K562 (cell line): ENCODE data around the gene ZNF18. TPM values are rescaled to one million over a fixed set of nuclear protein-coding genes. Genes with fewer than 3 reads are reported as not detected.

Experiments used
- ATAC-seq: fragments of 200-7000 bp; cut with Tn5 transposase; 3 replicates; pipeline ENCODE4 v1.9.1; 2020; ENCODE audit warnings: moderate library complexity
- BruUV-seq: library from RNA; stranded (reverse); fragments of 400-500 nt; replicated peaks from 2 replicates; lab custom pipeline; 2021; lab: Mats Ljungman, UMichigan
- CTCF ChIA-PET: fragments of 300-600 bp; formaldehyde crosslinking; extraction: SDS; loops from one replicate; lab custom pipeline; 2021; ENCODE audit warnings: low intra/inter-chr PET ratio; lab: Yijun Ruan, JAX
- POLR2A ChIA-PET: fragments of 300-600, 350-650 bp; sonication (Branson Sonifier 250); formaldehyde crosslinking; extraction: SDS; loops from one replicate; lab custom pipeline; 2021; ENCODE audit warnings: antibody characterized with exemption, inconsistent platforms; lab: Yijun Ruan, JAX
- DNase-seq, 4 experiments: peaks; one replicate each; pipeline versions ENCODE4 v3.0.0 to v3.0.0-alpha.2; 2011 to 2018; ENCODE audit warnings: low spot score in 3 of 4, mixed read lengths in 3 of 4; ENCODE audit errors: extremely low read depth in 1 of 4
- FAIRE-seq: peaks from 2 replicates; lab custom pipeline; 2011; peaks lifted over from hg19 to GRCh38; lab: Jason Lieb, UNC
- H2AFZ ChIP-seq: 2 replicates; pipeline ENCODE4 v1.6.0; 2011; ENCODE audit warnings: low read depth, low read length, control low read depth, inconsistent platforms
- H3K27ac ChIP-seq: fragments of 200-600 bp; 3 replicates; pipeline ENCODE4 v1.8.0; 2011; ENCODE audit warnings: low read depth, mild to moderate bottlenecking, control low read depth, inconsistent platforms, low read length, moderate library complexity, mixed read lengths; ENCODE audit errors: extremely low read depth
- H3K27me3 ChIP-seq, 2 experiments: fragments of 300-600 bp in 1 of 2; 2 replicates in 1 of 2; 3 replicates in 1 of 2; pipeline versions ENCODE4 v1.6.0 to v1.8.0; 2011; ENCODE audit warnings: inconsistent platforms in 2 of 2, low read length in 2 of 2, mild to moderate bottlenecking in 1 of 2, mixed read lengths in 1 of 2, moderate library complexity in 1 of 2; ENCODE audit not compliant: control insufficient read depth in 2 of 2, insufficient read depth in 2 of 2
- H3K36me3 ChIP-seq: fragments of 300-600 bp; 3 replicates; pipeline ENCODE4 v1.8.0; 2011; ENCODE audit warnings: mild to moderate bottlenecking, low read length, inconsistent platforms; ENCODE audit not compliant: control insufficient read depth, insufficient read depth
- H3K4me1 ChIP-seq, 2 experiments: fragments of 200-600 bp in 1 of 2; replicated peaks in 1 of 2; 2 replicates in 1 of 2; 3 replicates in 1 of 2; pipeline versions ENCODE4 v1.5.1 to v1.8.0; 2011; ENCODE audit warnings: inconsistent platforms in 2 of 2, low read length in 2 of 2, mild to moderate bottlenecking in 1 of 2, mixed read lengths in 1 of 2, moderate library complexity in 1 of 2; ENCODE audit not compliant: control insufficient read depth in 2 of 2, insufficient read depth in 2 of 2
- H3K4me2 ChIP-seq: 2 replicates; pipeline ENCODE4 v1.6.1; 2011; ENCODE audit warnings: low read length, control low read depth, inconsistent platforms, mixed read lengths; ENCODE audit not compliant: insufficient read depth
- H3K4me3 ChIP-seq: fragments of 200-600 bp; sonication (generic), shearing (Covaris generic); 2 replicates; pipeline ENCODE4 v1.5.1; 2016; ENCODE audit warnings: control low read depth, inconsistent platforms
- H3K79me2 ChIP-seq: fragments of 200-600 bp; 3 replicates; pipeline ENCODE4 v1.8.0; 2011; ENCODE audit warnings: low read length, inconsistent platforms; ENCODE audit not compliant: control insufficient read depth, insufficient read depth
- H3K9ac ChIP-seq, 2 experiments: 2 replicates each; pipeline versions ENCODE4 v1.6.0 to v1.6.1; 2011; ENCODE audit warnings: low read depth in 2 of 2, low read length in 2 of 2, control low read depth in 1 of 2, inconsistent platforms in 1 of 2, mild to moderate bottlenecking in 1 of 2, mixed read lengths in 1 of 2; ENCODE audit not compliant: insufficient read depth in 1 of 2
- H3K9me1 ChIP-seq: one replicate; pipeline ENCODE4 v1.6.0; 2011; ENCODE audit warnings: inconsistent platforms, mild to moderate bottlenecking, low read length, moderate library complexity; ENCODE audit not compliant: control insufficient read depth, insufficient read depth
- H3K9me3 ChIP-seq: replicated peaks from 2 replicates; pipeline ENCODE4 v1.5.1; 2011; ENCODE audit warnings: low read depth, low read length, inconsistent platforms; ENCODE audit not compliant: control insufficient read depth, insufficient read depth
- H4K20me1 ChIP-seq: replicated peaks from 2 replicates; pipeline ENCODE4 v1.6.1; 2011; ENCODE audit warnings: low read length, inconsistent platforms, mixed read lengths; ENCODE audit not compliant: control insufficient read depth, insufficient read depth
- NR4A1 ChIP-seq, 2 experiments: fragments of 250-450 bp in 1 of 2; fragments of 450-650 bp in 1 of 2; sonication (Bioruptor Pico) in 1 of 2; IDR thresholded peaks; 2 replicates each; pipeline versions ENCODE4 v1.4.0 to v1.6.1; 2016 to 2020; ENCODE audit warnings: mild to moderate bottlenecking in 2 of 2, missing compliant biosample characterization in 1 of 2, missing genetic modification characterization in 1 of 2, moderate library complexity in 1 of 2
- ZKSCAN1 ChIP-seq: fragments of 150-350 bp; IDR thresholded peaks from 2 replicates; pipeline ENCODE4 v1.6.1; 2016; ENCODE audit warnings: low read depth, low read length
- WGBS: fragments of 100-300 bp; shearing (Covaris generic); methylation state at CpG from one replicate; pipeline ENCODE4 v1.1.6; 2016; ENCODE audit warnings: low coverage, mixed read lengths; ENCODE audit not compliant: insufficient coverage; ENCODE audit errors: missing lambda C conversion rate; 5-methylcytosine and 5-hydroxymethylcytosine counted together
- in situ Hi-C: fragments of 300-500 bp; cut with MboI; formaldehyde crosslinking; loops from 4 replicates; pipeline ENCODE4 v1.15.0; 2018; ENCODE audit warnings: inconsistent platforms, mixed read lengths
- intact Hi-C: fragments of 100-400 bp; cut with micrococcal nuclease; formaldehyde crosslinking; loops from 2 replicates; pipeline ENCODE4 v1.14.2; 2022
- polyA plus RNA-seq, 8 experiments: library from polyadenylated mRNA; depleted of rRNA in 4 of 8; stranded (reverse) in 5 of 8; unstranded in 3 of 8; fragments of >200 nt; fragmentation: Nextera tagmentation in 2 of 8; fragmentation: Illumina TruSeq in 1 of 8; extraction: Ambion mirVana in 2 of 8; extraction: Trizol in 1 of 8; gene quantifications; 2 replicates each; pipeline versions ENCODE4 v1.2.1 to v1.2.3, GENCODE V29; 2011 to 2014; ENCODE audit warnings: inconsistent platforms in 1 of 8, missing spikeins in 1 of 8
- total RNA-seq, 7 experiments: library from RNA; depleted of rRNA in 6 of 7; stranded (reverse); fragments of >200 nt in 6 of 7; fragmentation: Illumina TruSeq in 2 of 7; extraction: Trizol in 2 of 7; gene quantifications; 2 replicates each; pipeline versions ENCODE4 v1.2.1 to v1.2.3, GENCODE V29; 2011 to 2021; ENCODE audit warnings: low replicate concordance in 1 of 7
- TF ChIP-seq, protein P1 (sequence below), 3 experiments: fragments of 200-800 bp in 1 of 3; sonication (Bioruptor generic) in 1 of 3; sonication (generic) in 1 of 3; formaldehyde crosslinking in 1 of 3; IDR thresholded peaks; 2 replicates each; pipeline versions ENCODE4 v1.6.1 to v1.8.0; 2016 to 2022; ENCODE audit warnings: mild to moderate bottlenecking in 2 of 3, missing compliant biosample characterization in 2 of 3, missing genetic modification characterization in 2 of 3, missing genetic modification reagents in 1 of 3

ZNF18 gene
- total and polyA plus RNA-seq, 9 of the 15 experiments (the other 6 are each of a cell fraction or from before 2014, with no cell fraction given): 1.1 to 5.0 (median 3.4) TPM

DNA sequence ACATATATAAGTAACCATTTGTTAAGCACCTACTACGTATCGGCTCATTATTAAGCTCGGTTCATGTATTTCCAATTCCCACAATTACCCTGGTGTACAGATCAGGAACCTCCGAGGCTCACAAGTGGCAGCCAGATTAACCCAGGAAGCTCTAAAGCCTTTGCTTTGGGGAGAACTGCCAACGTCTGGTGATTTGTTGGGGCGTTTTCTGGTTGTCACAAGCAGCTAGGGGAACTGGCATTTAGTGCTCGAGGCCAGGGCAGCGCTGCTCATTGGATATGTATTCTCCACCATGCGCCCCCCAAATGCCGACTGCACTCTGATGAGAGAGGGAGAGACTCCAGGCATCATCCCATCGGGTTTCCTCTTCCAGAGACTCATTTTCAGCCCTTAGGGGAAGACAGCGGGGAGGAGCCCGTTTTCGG lies 541 bp downstream of the ZNF18 start:
- Histone ChIP-seq H2AFZ (peak overlapping the region; percentile 94), H3K9ac (peak overlapping the region; percentile 77 to 91), H4K20me1 (no peaks in the 10 kb centered on the region), H3K4me2 (peak overlapping the region; percentile 84), H3K27ac (peak overlapping the region; percentile 79), H3K27me3 (no peaks in the 10 kb centered on the region), H3K9me3 (no peaks in the 10 kb centered on the region), H3K4me3 (peak overlapping the region; percentile 91), H3K79me2 (no peaks in the 10 kb centered on the region), H3K9me1 (no peaks in the 10 kb centered on the region), H3K36me3 (no peaks in the 10 kb centered on the region), H3K4me1 (peaks cover 0 to 4% of the 10 kb centered on the region in 2 experiments; a peak in 2 of 5 replicates)
- DNase-seq (peak in 2 of 4 experiments; percentile 11 to 48), FAIRE-seq (no peak), ATAC-seq (peak; percentile 46)
- CTCF ChIA-PET: interaction anchor here (0.7 kb wide), 1 partner anchor 56 kb away, joined by 3 read pairs; no protein-coding TSS in a partner anchor
- 2% methylated on average over 9 of the region's 14 CpGs for WGBS
- BruUV-seq: TSS peak; percentile 72
- in situ Hi-C loops (loop anchor here (25.0 kb wide), 1 partner anchor 1109 kb away; no protein-coding TSS in a partner anchor), intact Hi-C loops (no loop called here)
- TF ChIP-seq, protein P1, sequence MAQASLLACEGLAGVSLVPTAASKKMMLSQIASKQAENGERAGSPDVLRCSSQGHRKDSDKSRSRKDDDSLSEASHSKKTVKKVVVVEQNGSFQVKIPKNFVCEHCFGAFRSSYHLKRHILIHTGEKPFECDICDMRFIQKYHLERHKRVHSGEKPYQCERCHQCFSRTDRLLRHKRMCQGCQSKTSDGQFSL (CRISPR knock-in tag; IDR thresholded peaks at IDR 0.05): no peak
- TF ChIP-seq, protein P1 (tag; IDR thresholded peaks at IDR 0.05): no peak
- peak; percentile 70; the same call in 1 of the 2 replicates for TF ChIP-seq ZKSCAN1
- POLR2A ChIA-PET: interaction anchor here (0.5 to 1.7 kb wide), 9 partner anchors 8 to 97 kb away, joined by 3 to 10 read pairs (median 3); partner anchors contain the start of gene MAP2K4

DNA sequence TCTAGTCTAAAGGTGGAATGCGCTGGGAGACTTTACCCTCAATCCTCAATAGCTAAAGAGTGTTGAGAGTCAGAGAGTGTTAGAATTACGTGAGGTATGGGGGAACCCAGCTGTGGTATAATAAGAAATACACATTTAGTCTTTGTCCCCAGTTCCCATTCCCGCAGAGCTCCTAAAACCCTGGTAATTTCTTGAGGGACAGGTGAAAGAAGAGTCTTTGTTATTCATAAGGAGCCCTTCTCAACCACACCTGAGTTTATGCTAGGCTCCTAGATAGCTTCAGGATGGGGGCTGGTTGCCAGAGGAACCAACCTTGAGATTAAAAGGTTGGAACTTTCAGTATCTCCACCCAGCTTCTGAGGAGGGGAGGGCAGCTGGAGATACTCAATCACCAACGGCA lies 5.8 kb downstream of the ZNF18 start:
- intact Hi-C loops: no loop called here
- no peak overlapping the region for H2AFZ ChIP-seq
- no peak overlapping the region for H3K4me2 ChIP-seq
- no peaks in the 10 kb centered on the region for H3K27me3 ChIP-seq
- no peak overlapping the region for H3K4me3 ChIP-seq
- FAIRE-seq (no peak), DNase-seq (no peak), ATAC-seq (no peak)
- no peak overlapping the region for H3K27ac ChIP-seq
- H3K9me1 ChIP-seq: no peaks in the 10 kb centered on the region
- in situ Hi-C loops: loop anchor here (25.0 kb wide), 1 partner anchor 1104 kb away; no protein-coding TSS in a partner anchor
- no peaks in the 10 kb centered on the region for H3K79me2 ChIP-seq
- no peak overlapping the region for H3K9ac ChIP-seq
- no peaks in the 10 kb centered on the region; a peak in 1 of 5 replicates for H3K4me1 ChIP-seq
- no peaks in the 10 kb centered on the region for H4K20me1 ChIP-seq
- TF ChIP-seq NR4A1 (CRISPR knock-in tag; IDR thresholded peaks at IDR 0.05): no peak
- TF ChIP-seq NR4A1 (tag; IDR thresholded peaks at IDR 0.05): no peak
- H3K9me3 ChIP-seq: no peaks in the 10 kb centered on the region
- BruUV-seq: no TSS peak
- 61% methylated on average over 4 of the region's 4 CpGs for WGBS
- POLR2A ChIA-PET: interaction anchor here (0.6 to 1.2 kb wide), 3 partner anchors 12 to 1738 kb away, joined by 3 to 4 read pairs (median 3); no protein-coding TSS in a partner anchor
- no peaks in the 10 kb centered on the region; the same call in 2 of the 3 replicates for H3K36me3 ChIP-seq
- CTCF ChIA-PET: no interaction called here
